GM19043 (cell line): ENCODE measurements around the gene FAM174C.
"Not testable (repeated sequence)": the region's sequence is repeated elsewhere in the genome, so short reads cannot be mapped to it uniquely, and the experiment has no call there.

Experiments
- ATAC-seq: cut with Tn5 transposase; IDR thresholded peaks from one replicate; pipeline ENCODE4 v1.9.1; 2021; ENCODE audit warnings: low read depth; ENCODE audit not compliant: unreplicated experiment

The FAM174C gene

DNA sequence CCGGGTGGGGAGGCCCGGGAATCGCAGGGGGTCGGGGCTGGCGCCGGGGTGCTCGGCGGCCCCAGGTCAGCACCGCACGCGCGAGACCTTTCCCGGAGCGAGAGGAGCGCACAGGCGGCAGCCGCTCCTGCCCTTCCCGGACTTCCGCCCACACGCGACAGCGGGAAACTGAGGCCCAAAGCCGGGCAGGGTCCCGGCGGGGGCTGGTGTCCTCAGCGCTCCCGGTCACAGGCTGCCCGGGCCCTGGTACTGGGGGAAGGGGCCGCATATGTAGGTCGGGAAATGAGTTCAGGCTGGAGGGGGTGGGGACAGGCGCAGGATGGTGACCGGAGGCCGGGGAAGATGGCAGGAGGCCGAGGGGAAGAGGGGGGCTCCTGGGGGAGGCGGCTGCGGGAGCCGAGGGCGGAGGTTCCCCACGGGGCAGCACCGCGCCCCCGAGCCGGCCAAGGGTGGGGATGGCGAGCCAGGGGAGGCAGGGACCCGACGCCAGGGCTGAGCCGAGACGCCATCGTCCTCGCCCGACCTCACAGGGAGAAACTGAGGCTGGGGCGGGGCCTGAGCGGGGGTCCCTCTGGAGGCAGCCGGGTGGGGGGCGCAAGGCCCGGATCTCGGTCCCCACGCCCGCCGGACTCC, 38.2 kb upstream of the FAM174C start:
- no peak for ATAC-seq

DNA sequence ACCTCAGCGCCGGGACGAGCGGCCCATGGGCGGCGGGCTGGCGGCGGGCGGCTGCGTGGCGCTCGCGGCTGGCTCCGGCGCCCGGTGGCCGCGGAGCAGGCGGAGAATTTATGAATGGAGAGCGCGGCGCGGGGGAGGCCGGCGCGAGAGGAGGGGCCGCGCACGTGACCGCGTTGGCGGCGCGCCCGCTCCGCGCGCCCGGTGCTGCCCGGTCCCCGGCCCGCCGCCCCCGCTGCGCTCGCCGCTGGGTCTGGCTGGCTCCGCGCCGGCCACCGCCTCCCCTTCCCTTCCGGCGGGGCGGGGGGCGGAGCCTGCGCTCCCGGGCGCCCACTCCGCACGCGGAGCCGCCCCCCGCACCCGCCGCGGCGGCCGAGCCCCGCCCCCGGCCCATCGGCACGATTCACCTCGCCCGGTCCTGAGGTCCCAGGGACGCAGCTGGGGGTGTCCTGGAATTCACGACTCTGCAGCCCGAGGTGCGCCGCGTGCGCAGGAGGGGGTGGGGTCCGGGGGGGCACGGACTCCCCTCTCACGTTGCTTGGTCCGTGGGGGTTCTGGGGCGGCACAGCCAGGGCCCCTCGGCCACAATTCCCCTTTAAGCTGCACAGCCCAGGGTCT, 37.5 kb upstream of the FAM174C start, which contains the start of gene CBARP:
Gene CBARP, minus strand, starts transcription at position 252 of the 615 bp plus-strand sequence. CDS start 1,905 bp downstream, outside the sequence.
- ATAC-seq, result no peak

DNA sequence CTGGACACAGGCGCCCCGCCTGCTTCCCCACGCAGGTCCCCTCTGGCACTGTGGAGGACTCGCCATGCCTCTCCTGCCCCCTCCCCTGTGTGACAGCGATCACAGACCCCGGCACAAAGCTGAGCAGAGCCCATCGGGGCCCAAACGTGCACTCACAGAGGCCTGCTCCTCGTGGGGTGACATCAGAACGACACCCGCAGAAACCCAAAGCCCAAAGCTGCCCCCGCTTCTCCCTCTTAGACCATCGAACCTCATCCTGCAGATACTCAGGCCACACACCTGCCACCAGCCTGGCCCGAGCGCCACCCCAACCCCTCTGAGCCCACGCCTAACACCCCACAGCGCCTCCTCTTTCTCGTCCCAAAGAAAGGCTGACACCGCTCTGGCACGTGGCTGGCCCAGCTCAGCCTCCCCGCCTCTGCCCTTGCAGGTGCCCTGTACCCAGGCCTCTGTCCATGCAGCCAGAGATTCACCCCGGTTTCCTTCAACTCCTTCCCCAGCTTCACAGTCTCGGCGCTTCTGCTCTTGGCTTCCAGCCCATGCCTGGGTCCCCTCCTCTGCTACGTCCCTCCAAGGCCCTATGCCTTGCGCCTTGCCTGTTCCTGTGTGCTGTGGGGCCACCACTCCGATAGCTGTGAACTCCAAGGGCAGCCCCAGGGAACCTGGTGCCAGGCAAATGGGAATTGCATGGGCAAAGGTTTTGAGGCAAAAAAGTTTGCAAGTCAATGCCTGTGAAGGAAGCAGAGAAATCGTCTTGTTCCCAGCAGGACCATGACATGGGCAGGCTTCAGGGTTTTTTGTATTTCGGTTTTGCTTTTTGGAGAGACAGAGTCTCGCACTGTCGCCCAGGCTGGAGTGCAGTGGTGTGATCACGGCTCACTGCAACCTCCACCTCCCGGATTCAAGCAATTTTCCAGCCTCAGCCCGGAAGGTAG, 36.7 kb upstream of the FAM174C start:
- no peak for ATAC-seq

DNA sequence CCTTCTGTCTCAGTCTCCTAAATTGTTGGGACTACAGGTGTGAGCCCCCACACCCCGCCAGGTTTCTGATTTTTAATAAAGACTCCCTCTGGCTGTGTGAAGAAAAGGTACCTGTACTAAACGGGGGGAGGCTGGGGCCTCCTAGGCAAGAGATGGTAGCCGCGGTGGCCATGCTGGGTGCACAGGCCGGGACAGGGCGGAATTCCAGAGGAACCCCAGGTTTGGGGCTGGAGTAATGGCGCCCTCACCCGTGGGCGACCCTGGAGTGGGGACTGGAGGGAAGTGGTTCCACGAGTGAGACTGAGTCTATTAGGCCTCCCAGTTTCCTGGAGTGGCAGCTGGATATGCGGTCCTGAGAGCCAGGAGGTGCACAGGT, 35.9 kb upstream of the FAM174C start:
- no peak for ATAC-seq

DNA sequence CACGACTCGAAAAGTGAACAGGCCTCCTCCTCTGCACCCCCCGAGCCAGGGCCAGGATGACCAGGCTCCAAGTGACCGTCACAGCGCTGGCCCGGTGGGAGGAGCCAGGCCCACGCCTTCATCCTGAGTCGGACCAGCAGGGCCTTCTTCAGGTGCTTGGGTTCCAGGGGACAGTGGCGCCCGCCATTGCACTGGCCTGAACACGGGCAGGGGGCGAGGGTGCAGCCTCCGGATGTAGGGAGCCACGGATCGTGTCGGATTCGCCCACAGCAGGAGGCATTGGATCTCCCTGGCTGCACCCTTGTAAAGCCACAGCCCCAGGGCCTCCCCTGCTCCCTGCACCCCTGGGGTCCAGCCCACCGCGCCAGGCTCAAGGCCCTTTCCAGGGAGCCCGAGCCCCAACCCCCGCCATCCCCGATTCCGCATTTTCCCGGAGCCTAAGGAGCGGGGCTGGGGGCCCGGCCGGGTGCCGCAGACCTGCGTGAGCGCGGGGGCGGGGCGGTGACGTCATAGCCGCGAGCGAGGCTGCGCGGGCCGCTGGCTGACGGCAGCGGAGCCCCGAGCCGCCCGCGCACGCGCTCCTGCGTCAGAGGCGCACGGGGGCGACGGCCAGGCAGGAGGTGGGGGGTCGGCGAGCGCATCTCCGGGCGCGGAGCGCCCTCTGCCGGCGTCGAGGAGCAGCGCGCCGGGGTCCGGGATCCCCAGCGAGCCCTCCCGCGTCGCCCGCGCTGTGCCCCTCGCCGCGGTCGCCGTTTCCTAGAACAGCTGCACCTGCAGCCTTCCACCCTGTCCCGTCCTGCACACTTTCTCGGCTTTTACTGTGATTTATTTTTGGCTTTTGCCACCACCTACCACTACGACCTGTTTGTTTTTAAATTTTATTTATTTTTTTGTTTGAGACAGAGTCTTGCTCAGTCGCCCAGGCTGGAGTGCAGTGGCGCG, 35.3 kb upstream of the FAM174C start:
- ATAC-seq, result no peak

DNA sequence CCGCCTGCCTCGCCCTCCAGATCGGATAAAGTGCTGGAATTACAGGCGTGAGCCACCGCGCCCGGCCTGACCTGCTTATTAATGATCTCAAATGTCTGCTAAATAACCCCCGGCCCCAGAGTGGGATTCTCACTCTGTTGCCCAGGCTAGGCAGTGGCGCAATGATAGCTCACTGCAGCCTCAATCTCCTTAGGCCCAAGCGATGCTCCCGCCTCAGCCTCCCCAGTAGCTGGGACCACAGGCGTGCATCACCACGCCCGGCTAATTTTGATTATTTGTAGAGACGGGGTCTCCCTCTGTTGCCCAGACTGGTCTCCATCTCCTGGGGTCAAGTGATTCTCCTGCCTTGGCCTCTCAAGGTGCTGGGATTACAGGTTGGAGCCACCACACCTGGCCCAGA, 34.4 kb upstream of the FAM174C start:
- ATAC-seq, result no peak

DNA sequence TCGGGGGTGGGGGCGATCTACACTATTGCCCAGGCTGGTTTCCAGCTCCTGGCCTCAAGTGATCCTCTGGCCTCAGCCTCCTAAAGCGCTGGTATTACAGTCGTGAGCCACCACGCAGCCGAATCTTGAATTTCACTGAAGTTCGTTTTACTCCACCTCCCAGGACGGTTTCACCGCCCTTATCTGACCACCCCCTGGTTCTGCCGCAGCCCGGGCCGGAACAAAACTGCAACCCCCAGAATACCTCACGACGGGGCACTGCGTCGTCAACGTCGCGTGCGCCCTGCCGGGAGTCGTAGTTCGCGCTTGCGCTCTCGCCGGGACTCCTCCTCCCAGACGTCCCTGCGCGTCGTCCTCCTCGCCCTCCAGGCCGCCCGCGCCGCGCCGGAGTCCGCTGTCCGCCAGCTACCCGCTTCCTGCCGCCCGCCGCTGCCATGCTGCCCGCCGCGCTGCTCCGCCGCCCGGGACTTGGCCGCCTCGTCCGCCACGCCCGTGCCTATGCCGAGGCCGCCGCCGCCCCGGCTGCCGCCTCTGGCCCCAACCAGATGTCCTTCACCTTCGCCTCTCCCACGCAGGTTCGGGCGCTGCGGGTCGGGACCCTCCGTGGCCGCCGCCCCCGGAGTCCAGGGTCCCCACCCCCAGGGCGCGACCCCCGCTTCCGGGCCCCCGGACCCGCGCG, 33.8 kb upstream of the FAM174C start, which contains the start of gene ATP5F1D:
Gene ATP5F1D, plus strand, starts transcription at position 335 of the 679 bp plus-strand sequence. Its CDS starts 100 bp downstream, at position 435.
- peak; percentile 54 for ATAC-seq

DNA sequence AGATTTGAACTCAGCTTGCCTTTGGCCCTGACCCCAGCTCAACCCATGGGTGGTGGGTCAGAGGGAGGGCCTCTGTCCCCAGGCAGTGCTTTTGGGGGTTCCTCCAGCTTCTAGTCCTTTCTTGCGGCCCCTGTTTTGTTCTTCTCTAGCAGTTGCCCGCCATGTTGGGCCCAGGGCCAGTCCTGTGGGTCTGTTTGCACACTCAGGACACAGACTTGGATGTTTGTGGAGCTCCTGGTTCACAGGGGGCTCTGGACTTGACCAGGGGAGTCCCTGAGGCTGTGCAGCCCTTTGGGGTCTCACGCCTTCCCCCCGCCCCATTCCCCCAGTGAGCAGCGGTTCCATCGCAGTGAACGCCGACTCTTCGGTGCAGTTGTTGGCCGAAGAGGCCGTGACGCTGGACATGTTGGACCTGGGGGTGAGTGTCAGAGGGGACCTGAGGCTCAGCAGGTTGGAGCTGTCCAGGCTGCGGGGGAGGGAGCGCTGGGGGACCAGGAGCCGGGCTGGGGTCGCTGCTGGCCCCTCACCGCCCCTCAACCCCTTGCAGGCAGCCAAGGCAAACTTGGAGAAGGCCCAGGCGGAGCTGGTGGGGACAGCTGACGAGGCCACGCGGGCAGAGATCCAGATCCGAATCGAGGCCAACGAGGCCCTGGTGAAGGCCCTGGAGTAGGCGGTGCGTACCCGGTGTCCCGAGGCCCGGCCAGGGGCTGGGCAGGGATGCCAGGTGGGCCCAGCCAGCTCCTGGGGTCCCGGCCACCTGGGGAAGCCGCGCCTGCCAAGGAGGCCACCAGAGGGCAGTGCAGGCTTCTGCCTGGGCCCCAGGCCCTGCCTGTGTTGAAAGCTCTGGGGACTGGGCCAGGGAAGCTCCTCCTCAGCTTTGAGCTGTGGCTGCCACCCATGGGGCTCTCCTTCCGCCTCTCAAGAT, 31.3 kb upstream of the FAM174C start:
- no peak for ATAC-seq

DNA sequence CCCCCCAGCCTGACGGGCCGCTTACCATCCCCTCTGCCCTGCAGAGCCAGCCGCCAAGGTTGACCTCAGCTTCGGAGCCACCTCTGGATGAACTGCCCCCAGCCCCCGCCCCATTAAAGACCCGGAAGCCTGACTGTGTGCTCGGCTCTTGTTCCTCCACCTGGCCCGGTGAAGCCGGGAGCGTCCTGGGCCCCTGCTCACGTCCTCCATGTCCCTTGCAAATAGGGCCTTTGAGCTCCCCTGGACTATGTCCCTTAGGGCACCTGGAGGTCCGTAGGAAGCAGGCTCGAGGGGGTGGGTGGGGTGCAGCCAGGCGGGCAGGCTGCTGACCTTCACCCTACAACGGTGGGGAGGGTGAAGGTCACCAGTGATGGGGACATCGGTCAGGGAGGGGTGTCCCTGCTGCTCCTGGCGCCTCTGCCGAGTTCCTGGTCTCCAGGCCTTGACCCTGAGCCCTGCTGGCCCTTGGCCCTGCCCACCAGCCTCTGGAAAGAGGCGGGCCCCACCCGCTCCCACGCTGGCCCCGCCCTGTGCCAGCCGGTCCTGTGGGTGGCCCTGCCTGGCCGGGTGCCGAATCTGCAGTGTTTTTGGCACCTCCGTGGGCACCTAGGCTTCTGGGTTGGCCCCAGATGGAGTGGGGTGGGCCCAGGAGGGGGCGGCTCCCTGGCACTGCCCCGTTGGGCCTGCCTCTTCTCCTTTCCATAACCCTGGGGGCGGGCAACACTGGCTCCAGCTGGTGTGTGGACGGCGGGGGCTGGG, 30.5 kb upstream of the FAM174C start:
- ATAC-seq, result no peak

DNA sequence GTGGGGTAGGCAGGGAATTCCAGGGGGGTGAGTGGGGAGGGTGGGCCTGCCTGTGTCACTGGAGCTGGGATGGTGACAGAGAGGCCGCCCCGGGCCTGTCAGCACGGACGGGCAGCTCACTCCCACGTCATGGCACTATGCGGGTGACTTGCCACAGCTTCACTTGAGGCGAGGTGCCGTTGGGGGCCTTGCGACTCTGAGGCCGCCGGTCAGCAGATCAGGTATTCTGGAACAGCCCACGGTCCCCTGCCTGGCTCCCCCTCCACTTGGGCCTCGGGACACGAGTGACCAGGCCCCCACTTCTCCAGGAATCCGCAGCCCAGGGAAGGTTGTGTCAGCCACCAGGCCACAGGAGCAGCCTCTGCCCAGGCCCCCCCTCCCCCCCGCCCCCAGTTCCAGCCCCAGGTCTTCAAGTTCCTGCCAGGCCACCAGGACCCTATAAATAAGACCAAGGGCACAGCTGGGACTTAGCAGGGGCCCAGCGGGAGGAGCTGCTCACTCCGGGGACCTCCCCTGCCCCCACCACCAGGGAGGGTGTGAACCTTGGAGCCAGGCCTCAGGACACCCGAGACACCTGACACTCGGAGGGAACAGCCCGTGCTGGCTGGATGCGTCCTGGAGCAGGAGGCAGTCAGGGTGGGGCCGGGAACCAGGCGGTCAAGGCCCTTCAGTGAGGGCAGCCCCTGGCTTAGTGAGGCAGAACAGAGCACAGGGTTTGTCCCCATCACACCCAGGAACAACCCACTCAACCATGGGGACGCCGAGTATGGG, 29.7 kb upstream of the FAM174C start:
- no peak for ATAC-seq

DNA sequence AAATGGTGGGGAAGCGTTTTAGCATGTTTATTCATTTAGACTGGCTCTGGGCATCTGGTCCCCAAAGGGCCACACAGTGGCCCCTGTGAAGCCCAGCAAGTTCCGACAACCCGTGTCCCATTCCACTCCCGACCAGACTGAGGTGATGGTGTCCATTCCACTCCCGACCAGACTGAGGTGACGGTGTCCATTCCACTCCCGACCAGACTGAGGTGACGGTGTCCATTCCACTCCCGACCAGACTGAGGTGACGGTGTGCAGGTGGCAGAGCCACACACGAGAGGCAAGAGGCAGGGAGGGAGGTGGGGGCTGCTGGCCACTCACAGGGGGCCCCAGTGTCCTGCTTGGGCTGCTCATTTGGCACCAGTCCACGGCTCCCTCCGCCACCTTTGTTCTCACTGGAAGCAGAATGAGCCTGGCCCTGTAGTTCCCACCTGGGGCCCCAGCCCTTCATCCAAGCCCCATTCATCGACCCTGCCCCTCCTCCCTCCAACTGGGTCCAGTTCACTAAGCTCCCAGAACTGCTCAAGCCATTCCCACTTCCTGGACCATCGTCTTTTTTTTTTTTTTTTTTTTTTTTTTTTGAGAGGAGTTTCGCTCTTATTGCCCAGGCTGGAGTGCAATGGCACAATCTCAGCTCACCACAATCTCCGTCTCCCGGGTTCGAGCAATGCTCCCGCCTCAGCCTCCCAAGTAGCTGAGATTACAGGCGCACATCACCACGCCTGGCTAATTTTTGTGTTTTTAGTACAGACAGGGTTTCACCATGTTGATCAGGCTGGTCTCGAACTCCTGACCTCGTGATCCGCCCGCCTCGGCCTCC, 28.9 kb upstream of the FAM174C start:
- ATAC-seq, result not testable (repeated sequence)

DNA sequence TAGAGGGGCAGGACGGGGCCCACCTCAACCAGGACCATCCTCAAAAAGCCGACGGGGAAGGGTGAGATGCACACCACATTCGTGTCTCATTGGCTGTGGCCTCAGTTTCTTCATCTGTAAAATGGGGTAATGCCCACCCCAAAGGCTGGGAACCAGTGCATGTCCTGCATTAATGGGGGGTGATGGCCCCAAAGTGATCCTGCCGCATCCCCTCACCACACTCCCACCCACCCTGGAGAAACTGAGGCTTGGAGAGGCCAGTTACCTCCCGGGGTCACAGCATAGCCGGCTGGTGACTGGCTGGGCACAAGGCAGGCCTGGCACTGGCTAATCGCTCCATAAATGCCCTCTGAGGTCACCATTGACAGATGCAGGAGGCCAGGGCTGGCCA, 27.6 kb upstream of the FAM174C start:
- ATAC-seq, result no peak

DNA sequence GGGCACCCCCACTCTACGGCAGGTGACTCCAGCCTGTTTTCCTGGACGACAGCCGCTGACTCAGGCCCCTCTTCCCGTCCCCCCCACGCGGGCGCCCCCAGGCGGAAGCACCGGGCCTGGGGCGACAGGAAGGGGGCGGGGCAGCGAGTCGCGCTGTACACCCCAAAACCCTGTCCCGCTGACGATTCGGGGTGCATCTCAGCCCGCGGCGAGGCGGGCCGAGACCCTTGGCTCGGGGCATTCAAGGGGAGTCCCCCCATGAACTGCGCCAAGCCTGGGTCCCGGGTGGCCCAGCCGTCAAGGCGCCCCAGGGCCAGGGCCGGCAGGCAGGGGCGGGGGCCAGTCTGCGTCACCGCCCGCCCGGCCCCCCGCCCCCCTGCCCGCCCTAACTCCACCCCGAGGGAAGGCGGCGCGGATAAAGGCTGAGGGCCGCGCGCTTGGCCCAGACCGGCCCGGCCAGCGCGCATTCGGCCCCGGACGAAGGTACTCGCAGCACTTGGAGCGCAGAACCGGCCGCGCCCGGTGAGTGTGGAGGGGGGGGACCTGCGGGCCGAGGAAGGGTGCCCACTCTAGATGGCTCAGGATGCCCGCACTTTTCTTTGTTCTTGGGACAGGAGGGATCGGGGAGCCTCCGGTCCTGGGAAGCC, 27.1 kb upstream of the FAM174C start, which contains the start of gene MIDN:
Gene MIDN, plus strand, starts transcription at position 445 of the 647 bp plus-strand sequence. CDS start 1,714 bp downstream, outside the sequence.
- ATAC-seq, result peak; percentile 5

DNA sequence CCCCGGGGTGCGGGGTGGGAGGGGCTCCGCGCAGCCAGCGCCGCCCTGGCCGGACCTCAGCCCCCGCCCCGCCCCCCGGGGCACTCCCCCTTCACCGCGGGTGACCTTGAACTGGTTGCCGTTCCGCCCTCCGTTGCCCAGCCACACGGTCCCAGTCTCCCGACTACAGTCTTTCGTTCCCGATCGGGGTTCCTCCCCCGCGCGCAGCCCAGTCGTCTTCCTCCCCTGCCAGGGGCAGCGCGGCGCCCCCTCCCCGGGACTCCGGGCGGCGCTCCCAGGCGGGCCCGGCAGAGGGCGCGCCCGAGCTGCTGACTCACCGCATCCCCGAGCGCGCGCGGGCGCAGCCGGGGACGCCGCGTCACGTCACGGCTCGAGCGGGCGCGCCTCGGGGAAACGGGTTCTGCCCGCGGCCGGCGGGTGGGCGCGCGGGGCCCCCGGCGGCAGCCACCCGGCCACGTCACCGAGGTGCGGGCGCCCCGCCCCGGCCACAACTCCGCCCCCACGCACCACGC, 26.5 kb upstream of the FAM174C start:
- ATAC-seq, result peak; percentile 23

DNA sequence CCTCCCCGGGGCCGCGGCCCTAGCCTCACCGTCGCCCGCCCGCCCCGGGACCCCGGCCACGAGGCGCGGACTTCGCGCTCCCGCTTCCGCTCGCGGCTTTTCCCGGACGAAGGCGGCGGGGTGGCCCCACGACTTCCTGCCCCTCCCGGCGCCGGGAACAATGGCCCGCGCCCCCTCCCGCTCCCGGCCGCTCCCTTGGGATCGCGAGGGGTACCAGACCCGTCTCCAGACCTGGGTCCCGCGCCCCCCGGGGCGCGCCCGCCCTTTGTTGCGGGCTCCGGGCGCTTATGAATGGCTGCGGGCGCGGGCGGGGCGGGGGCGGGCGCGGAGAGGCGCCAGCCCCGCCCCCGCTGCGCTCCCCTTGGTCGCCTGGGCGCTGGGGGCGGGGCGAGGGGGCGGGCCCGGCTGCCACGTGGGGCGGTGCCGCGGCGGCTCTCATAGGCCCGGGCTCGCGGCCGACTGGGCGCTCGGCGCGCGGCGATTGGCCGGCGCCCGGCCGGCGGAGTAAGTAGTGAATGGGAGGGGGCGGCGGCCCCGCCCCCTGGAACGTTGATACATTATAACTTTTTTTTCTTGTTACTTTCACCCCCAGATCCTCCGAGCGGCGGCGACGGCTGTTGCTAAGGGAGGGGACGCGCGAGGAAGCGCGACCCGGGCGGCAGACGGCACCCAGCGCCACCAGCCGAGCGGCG, 25.9 kb upstream of the FAM174C start:
- peak; percentile 38 for ATAC-seq
